T-helper 1 cell treated with Interleukin-12 subunit alpha and Interleukin-12 subunit beta and Interleukin-4 antibody, amounts not matched to agents 30 ng/mL and 1 ng/mL, for 36 hours (primary cell): ENCODE results near the gene CDHR3. TPM values are rescaled to one million over a fixed set of nuclear protein-coding genes. Genes with fewer than 3 reads are reported as not detected.

Experiments
- intact Hi-C: fragments of 100-400 bp; cut with micrococcal nuclease; formaldehyde crosslinking; loops from one replicate; pipeline ENCODE4 v1.15.1; 2024
- total RNA-seq: library from RNA; stranded (reverse); gene quantifications from 2 replicates; pipeline ENCODE4 v1.2.3, GENCODE V29; 2022

The CDHR3 gene
- total RNA-seq, 1 donor from 2014 or later, result 3.1 TPM

DNA sequence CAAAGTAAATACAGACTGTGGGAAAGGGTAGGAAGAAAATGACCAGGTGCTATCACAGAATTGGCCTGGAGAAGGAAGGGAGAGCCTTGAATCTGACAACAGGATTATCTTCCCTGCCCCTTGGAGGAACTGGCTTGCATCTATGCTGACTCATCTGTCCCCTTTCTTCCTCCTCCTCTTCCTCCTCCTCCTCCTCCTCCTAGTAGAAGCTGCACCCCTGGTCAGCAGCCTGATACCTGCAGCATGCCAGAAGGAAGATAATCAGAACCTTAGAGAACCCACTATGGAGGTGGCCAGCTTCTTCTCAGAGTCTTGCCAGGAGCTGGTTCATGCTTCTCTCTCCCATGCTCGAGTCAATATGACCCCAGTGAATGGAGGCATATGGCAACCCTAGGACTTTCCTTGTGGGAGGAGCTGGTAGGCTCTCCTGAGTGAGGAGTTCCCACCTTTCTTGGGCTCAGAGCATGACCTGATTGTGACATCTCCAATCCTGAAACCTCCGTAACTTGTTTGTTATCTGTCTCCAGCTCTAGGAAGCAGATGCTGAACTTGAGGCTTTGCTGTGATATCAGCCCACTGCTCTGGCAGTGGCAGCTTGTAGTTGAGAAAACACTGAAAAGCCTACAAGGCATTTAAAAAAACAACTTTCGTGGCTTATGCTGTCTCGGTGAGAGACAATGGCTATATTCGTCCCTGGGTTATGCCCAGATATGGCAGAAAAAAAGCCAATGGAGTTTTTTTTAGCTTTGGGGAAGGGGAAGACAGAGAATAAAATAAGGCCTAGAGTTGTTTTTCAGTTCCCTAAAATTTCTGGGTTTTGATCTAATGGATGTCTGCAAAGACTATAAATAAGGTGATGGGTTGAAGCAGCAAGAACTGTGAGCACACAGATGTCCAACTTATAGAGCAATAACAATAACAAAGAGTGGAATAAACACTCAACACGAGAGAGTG, 60.6 kb downstream of the CDHR3 start:
- intact Hi-C loops, result loop anchor here (2.0 to 5.0 kb wide), 4 partner anchors 491 to 1144 kb away; partner anchors contain the start of genes HBP1 and RINT1

DNA sequence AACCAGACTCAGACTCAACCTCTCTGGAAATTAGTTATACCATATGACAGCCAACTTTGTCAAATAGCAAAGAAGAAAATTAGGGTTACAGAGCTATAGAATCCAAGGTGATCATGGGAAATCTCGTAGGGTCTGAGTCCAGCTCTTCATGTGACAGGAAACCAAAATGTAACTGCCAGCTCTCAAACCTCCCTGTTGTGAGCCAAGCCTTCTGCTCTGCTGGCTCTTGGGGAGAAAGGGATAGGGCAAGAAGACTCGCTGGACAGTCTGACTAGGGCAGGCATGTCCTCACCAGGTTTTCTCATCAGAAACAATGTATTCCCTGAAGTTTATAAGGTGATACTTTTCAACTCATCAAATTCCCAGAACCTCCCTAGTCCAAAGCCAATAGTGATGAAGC, 63.0 kb downstream of the CDHR3 start:
- intact Hi-C loops, result no loop called here

DNA sequence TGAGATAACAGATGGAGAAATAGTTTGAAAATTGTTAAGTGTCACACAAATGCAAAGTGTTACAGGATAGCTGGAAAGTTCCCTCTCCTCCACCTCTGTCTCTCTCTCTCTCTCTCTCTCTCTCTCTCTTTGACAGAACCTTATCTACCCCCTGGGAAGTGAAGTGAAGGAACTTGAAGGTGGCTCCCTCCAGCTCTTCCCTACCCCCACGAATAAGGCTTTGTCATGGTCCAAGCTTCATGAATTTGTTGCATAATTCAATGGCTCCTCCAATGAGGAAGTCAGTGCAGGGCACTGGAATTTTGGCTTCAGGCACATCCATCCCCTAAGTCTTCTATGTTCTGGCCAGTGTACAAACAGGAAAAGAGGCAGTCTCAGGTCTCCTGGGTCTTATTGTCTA, 66.4 kb downstream of the CDHR3 start:
- intact Hi-C loops, result no loop called here

DNA sequence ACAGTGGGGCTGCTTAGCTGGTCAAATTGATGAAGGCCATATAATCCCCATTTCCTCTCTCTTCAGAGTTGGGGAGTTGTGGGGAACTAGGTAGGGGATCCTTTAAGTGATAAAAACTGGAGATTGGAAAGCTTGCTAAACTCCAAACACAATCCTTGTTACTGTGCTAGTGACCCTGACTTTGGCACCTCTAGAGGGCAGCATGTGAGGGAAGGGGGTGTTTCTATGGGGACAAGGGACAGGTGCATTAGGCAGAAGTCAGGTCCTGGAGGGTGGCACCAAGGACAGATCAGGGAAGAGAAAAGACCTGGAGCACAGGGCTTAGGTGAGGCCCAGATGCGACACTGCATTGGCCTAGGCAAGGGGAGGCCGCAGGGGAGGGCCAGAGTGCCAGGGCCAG, 66.9 kb downstream of the CDHR3 start:
- intact Hi-C loops, result no loop called here

DNA sequence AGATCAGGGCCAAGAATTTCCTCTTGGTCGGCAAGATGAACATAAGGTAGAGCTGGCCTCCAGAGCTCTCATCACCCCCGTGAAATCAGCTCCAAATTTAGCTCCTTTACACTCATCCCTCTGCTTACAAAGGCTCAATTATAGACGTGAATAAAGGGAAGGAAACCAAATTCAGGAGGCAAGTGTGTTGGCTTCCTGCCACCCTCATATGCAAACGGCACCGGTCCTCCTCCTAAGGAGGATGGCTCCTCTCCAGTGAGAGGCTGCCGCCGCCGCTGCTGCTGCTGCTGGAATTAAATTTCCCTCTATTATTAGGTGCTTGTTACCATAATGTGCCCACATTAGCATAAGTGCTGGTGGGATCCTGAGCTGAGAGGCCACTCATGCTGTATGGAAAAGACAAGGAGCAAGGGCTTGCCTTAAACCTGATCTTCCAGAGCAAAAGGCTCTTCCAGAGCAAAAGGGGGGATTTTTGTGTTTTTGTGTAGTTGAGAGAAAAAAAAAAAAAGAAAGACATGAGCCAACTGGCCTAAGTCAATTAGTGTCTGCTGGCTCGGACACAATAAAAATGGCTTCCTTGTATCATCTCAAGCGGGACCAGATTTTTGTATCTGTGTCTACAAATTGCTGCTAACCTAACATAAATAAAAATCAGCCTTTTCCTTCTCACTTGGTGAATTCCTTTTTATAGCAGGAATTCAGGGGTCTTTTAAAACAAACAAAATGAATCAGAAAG, 68.4 kb downstream of the CDHR3 start:
- intact Hi-C loops, result no loop called here

DNA sequence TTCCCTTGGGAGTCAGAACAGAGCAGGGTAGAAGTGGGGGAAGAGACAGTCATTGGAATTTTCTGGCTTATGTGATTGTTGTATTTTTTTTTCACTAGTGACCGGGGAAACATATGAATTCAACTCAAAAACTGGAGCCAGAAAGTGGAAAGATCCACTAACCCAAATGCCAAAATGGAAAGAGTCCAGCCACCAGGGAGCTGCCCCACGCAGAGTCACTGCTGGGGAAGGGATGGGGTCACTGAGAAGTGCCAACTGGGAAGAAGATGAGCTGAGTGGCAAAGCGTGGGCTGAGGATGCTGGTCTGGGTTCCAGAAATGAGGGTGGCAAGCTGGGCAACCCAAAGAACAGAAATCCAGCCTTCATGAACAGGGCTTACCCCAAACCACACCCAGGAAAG, 69.2 kb downstream of the CDHR3 start:
- intact Hi-C loops, result no loop called here

DNA sequence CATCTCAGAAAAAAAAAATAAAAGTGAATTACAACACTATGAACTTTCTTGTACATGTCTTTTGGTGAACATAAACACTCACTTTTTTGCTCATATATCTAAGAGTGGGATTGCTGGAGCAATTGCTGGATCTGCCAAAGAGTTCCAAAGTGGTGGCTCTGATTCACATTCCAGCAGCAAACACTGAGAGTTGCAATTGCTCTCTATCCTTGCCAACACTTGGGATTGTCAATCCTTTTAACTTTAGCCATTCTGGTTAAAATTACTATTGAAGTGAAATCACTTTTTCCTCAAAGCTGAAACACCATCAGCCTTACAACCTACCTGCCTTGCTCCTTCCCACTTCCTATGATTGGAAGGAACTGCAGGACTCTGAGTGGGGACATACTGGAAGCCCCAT, 70.7 kb downstream of the CDHR3 start:
- intact Hi-C loops, result no loop called here

DNA sequence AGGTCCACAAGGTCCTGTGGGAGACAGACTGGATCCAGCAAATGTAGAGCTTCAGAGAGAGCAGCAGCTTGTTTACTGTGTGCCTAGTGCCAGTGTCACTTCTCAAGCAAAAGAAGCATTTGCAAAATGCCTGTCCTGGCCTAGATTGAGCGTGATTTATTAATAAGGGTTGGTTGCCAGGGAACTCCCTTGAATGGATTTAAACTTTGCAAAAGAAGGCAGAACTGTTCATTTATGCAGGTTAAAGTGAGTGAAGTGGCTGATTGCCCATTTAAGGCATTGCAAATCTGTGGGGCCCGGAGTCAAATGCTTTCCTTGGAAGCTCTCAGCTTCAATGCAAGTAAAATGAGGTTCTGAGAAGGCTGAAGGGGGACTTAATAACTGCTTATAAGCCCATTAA, 71.3 kb downstream of the CDHR3 start:
- intact Hi-C loops, result no loop called here

DNA sequence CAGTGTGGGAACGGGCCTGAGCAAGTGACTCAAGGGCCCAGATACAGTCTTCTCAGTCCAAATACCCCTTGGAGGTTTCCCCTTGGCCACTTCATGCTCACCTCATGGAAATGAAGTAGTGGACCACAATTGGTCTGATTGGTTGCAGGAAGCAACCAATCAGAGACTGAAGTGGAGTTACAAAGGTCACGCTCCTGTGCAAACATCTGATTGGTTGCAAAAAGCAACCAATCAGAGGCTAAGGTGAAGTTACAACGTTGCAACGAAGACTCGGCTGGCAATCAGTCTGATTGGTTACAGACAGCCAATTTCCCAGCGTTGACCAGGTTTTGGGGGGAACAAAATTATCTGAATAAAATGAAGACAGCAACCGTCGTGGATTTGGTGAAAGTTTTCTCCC, 72.5 kb downstream of the CDHR3 start:
- intact Hi-C loops, result no loop called here

DNA sequence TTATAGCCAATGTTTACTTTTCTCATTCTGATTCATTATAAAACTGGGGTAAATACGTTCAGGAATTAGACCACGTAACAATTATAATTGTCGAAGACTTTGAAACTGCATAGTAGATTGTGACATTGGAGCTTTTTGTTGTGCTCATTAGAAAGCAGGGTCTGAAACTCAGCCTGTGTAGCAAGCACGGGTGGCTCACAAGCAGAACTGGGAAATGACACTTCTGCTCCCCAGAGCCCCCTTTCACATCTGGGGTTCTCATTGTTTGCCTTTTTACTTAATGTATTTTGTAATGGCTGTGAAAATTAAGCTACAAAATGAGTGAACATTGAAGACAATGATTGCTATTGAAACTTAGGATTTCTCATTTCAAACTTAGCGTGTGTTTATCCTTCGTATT, 72.9 kb downstream of the CDHR3 start:
- intact Hi-C loops, result no loop called here

DNA sequence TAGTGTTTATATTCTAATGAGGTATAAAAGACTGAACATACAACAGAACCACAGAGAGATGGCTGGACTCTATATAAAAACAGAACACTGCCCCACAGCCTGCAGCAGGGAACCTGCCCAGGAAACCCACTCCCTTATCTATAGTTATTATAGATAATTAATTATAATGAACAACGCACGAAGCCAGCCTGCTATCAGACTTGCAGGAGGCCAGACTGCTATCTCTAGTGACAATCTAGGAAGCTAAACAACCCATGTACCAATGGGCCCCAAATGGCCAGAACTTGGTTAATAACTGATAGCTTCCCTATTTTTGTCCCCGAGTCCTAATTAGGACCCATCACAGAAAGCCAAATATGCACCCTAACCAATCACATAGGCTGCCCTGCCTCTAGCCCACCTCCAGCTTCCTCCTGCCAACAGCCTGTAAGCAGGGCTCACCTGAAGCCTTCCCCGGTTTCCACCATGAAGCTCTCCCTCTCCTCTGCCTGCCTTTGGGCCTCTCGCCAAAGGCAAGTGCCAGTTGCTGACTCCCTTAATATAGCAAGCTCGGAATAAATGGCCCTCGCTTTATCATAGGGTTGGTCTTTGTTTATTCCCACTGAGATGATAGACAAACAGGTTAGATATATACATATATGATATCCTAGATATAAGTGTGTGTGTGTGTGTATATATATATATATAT, 74.6 kb downstream of the CDHR3 start:
- intact Hi-C loops, result no loop called here

DNA sequence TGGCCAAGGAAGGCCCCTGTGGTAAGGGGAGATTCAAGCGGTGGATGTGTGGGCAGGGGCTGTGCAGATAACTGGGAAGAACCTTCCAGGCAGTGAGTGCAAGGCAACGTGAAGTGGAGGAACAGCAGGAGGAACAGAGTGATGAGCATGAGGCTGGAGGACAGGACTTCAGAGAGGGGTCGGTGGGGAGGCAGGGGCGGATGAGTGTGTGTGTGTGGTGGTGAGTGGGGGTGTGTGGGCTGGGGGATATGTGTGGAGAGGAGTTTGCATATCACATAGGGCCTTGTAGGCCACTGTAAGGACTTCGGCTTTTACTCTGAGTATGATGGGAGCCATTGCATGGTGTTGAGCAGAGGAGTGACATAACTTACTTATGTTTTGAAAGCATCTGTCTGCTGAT, 75.2 kb downstream of the CDHR3 start:
- intact Hi-C loops, result no loop called here

DNA sequence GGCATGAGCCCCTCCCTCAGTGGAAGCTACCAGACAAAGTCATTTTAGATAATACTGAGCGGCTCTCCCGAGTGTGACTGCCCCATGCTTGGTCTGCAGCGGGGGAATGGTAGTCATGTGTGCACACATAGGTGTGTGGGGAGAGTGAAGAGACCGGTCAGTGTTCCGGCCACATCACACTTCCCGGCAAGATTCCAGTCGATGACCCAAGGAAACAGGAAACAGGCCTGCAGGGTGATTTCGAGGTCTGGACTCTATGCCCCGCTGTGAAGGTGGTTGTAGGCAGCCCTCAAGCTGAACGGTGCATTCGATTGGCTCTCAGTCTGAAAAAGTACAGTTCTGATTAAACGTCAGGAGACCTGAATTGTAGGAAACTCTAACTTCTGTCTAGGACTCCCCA, 75.9 kb downstream of the CDHR3 start:
- intact Hi-C loops, result no loop called here

DNA sequence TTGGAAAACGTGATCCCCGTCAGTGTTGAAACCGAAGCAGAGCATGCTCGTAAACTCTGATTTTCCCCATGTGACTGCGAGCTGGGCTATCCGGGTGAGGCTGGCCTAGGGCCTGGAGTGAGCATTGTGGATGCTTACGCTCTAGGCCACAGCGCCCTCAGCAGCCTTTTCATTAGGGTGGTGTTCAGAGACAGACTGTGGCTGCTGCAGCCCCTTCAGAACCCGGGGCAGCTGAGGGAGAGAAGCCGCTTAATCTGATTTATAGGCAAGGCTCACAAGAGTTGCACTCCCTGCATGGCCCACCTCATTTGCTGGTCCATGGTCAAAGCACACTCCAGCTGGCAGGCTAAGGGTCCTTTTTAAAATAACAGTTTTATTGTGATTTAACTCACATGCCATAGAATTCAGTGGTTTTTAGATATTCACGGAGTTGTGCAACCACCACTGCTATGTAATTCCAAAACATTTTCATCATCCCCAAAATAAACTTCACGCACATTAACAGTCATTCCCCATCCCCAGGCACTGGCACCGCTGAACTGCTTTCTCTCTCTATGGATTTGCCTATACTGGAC, 76.5 kb downstream of the CDHR3 start:
- intact Hi-C loops, result loop anchor here (2.0 to 10.0 kb wide), 3 partner anchors 163 to 615 kb away; partner anchors contain the start of genes ATXN7L1 and RINT1

DNA sequence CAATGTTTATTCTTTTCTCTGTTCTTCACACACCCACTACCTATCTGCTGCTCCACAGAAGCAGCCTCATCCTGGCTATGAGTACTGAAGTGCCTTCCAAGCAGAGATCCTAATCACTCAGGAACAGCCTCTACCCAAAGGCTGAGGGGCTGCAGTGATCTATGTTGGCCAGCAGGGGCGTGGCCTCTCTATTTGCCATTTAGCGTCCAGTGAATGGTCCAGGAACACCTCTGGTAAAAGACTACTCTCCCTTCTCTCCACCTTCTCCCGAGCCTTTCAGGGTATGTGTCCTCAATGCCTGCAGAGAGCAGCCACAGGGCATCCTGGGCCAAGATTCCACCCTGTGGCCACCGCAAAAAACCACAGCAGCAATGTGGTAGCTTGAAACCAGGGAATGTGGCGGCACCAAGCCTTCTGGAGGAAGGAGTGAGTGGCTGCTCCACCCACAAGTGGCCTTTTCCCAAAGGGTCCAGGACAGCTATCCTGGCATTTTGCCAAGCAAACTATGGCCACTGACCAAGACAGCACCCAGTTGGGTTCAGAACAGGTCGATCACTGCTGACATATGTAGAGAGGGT, 78.2 kb downstream of the CDHR3 start:
- intact Hi-C loops, result loop anchor here (2.0 to 10.0 kb wide), 3 partner anchors 164 to 616 kb away; partner anchors contain the start of genes ATXN7L1 and RINT1

DNA sequence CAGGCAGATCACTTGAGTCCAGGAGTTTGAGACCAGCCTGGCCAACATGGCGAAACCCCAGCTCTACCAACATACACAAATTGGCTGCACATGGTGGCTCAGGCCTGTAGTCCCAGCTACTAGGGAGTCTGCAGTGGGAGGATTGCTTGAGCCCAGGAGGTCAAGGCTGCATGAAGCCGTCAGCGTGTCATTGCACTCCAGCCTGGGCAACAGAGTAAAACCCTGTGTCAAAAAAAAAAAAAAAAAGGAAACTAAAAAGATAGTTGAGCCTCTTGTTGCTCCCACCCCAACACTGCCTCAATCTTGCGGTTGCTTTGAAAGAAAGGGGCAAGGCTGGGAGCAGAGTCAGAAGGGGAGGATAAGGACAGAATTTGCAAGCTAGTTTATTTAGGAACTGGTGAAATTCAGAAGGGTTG, 79.1 kb downstream of the CDHR3 start:
- intact Hi-C loops, result loop anchor here (1.0 to 10.0 kb wide), 11 partner anchors 20 to 1119 kb away; partner anchors contain the start of gene RINT1

DNA sequence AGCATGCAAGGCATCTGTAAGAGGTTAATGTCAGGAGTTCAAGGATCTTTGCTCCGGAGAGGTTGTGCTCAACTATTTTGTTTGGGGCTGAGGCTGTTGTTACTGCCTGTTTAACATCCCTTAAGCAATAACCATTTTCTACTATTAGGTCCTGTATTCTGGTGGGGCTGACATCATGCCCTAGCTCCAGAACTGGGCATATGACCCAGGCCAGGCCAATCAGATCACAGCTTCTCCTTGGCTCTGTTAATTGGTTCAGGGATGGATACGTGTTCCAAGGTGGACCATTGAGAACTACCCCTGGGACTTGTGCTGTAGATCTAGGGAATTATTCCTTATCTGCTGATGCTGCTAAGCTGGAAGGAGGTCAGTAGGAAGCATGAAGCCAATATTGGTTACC, 82.1 kb downstream of the CDHR3 start:
- intact Hi-C loops, result loop anchor here (10.0 kb wide), 1 partner anchor 620 kb away; no protein-coding TSS in a partner anchor

DNA sequence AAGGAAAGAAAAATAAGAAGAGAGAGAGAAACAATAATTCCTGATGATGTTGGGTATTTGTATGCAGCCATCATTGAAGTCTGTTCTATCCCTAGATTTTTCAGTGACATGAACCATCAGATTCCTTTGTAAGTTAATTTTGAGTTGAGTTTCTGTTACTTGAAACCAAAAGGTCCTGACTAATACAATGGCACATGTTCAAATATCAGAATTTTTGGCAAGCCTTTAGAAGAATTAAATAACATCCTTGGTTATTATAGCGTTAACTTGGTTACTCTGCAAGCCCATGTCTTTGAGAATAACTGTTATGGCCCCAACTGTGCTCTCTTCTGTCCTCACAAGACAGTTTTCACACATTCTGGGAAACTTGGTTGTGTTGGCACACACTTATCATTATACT, 82.5 kb downstream of the CDHR3 start:
- intact Hi-C loops, result loop anchor here (10.0 kb wide), 1 partner anchor 621 kb away; no protein-coding TSS in a partner anchor

DNA sequence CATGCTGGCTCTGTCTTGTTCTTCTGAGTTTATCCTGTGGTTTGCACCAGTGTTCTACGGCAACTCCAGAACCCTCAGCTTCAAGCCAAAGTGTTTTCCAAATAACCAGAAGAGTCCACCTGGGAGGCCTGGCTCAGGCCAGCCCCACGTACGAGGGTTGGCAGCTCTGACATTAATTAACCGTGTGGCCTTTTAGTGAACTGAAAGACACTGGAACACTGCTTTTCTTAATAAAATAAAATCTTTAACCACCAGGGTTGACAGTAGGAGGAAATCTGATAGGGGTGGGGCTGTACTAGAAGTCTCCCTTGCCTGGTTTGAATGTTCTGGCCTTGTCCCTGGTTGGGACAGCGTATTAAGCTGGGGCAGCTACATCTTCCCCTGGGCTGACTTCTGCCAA, 84.1 kb downstream of the CDHR3 start:
- intact Hi-C loops, result loop anchor here (10.0 kb wide), 1 partner anchor 622 kb away; no protein-coding TSS in a partner anchor
